Daoy (cell line): ENCODE results near the gene TMEM106B. TPM values are rescaled to one million over a fixed set of nuclear protein-coding genes. Genes with fewer than 3 reads are reported as not detected.

Source experiments
- total RNA-seq: library from RNA; depleted of rRNA; stranded (reverse); fragments of >200 nt; shearing (Covaris generic); gene quantifications from 2 replicates; pipeline ENCODE4 v1.2.3, GENCODE V29; 2014; rRNA removed

TMEM106B gene
- total RNA-seq, 1 experiment from 2014 or later, result 63.4 TPM

Other genes starting within 250 kb of the TMEM106B start
- 0.42 and 0.97 TPM in 2 replicates for gene VWDE, start 192.6 kb downstream of the TMEM106B start, total RNA-seq